Breast epithelium (tissue), 3 donors: ENCODE data around the gene ABHD2.
"Not testable (repeated sequence)": the region's sequence is repeated elsewhere in the genome, so short reads cannot be mapped to it uniquely, and the experiment has no call there.

ENCODE experiments used
- POLR2A ChIP-seq: fragments of 450-650 bp; IDR thresholded peaks from one replicate; pipeline ENCODE4 v1.6.1; 2016; ENCODE audit warnings: antibody characterized with exemption, mild to moderate bottlenecking, moderate library complexity
- POLR2AphosphoS5 ChIP-seq, 3 donors: sonication (generic); formaldehyde crosslinking; IDR thresholded peaks; one replicate each; pipeline ENCODE4 v1.6.1; 2017; ENCODE audit warnings: antibody characterized with exemption in 3 of 3

DNA sequence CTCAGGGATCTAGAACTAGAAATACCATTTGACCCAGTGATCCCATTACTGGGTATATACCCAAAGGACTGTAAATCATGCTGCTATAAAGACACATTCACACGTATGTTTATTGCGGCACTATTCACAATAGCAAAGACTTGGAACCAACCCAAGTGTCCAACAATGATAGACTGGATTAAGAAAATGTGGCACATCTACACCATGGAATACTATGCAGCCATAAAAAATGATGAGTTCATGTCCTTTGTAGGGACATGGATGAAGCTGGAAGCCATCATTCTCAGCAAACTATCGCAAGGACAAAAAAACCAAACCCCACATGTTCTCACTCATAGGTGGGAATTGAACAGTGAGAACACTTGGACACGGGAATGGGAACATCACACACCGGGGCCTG lies 161.9 kb downstream of the ABHD2 start:
- TF ChIP-seq POLR2AphosphoS5 (IDR thresholded peaks at IDR 0.05); POLR2A: not testable (repeated sequence)
